ENCODE results near the gene MEF2C.

GRCh38 chr5:88867638-88868037 is 15.3 kb downstream of the MEF2C start:
- TF ChIP-seq CTCF (IDR thresholded peaks at IDR 0.05) = no peak
- TF ChIP-seq POLR2A (IDR thresholded peaks at IDR 0.05) = no peak

Data from stomach (tissue), 4 donors.